Hepatocyte (in vitro differentiated cells): ENCODE data around the gene C10orf67.

Experiments used
- EZH2 ChIP-seq: fragments of 200-600 bp; sonication (generic); IDR thresholded peaks from 2 replicates; pipeline ENCODE4 v1.6.1; 2016; ENCODE audit warnings: antibody characterized with exemption, mild to moderate bottlenecking, borderline replicate concordance
- EZH2phosphoT487 ChIP-seq: fragments of 200-600 bp; sonication (generic); IDR thresholded peaks from one replicate; pipeline ENCODE4 v1.6.1; 2018; ENCODE audit warnings: antibody characterized with exemption, mild to moderate bottlenecking, low read depth, moderate library complexity; ENCODE audit not compliant: unreplicated experiment, severe bottlenecking
- TF ChIP-seq, protein P1 (sequence below): fragments of 200-600 bp; sonication (generic); IDR thresholded peaks from 2 replicates; pipeline ENCODE4 v1.5.1; 2016; ENCODE audit warnings: antibody characterized with exemption, mild to moderate bottlenecking; ENCODE audit not compliant: poor library complexity

DNA sequence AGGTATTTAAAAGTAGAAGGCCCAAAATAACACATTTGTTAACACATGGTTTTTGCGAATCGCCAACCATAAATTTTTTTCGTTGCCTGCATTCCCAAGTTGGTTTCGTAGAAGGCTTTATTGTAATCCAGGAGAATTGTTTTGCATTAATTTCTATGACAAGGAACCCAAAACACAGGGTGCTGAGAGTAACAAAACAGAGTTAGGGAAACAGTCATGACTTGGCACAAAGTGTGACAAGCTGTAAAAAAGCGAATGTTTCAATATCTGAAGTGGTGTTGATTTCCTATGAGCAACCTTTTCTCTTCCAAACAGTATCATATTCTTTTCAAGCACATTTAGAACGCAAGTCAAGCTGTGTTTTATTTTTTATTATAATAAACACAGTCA lies 63.6 kb downstream of the C10orf67 start:
- no peak for TF ChIP-seq EZH2
- TF ChIP-seq, protein P1, sequence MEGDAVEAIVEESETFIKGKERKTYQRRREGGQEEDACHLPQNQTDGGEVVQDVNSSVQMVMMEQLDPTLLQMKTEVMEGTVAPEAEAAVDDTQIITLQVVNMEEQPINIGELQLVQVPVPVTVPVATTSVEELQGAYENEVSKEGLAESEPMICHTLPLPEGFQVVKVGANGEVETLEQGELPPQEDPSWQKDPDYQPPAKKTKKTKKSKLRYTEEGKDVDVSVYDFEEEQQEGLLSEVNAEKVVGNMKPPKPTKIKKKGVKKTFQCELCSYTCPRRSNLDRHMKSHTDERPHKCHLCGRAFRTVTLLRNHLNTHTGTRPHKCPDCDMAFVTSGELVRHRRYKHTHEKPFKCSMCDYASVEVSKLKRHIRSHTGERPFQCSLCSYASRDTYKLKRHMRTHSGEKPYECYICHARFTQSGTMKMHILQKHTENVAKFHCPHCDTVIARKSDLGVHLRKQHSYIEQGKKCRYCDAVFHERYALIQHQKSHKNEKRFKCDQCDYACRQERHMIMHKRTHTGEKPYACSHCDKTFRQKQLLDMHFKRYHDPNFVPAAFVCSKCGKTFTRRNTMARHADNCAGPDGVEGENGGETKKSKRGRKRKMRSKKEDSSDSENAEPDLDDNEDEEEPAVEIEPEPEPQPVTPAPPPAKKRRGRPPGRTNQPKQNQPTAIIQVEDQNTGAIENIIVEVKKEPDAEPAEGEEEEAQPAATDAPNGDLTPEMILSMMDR: no peak
- no peak for TF ChIP-seq EZH2phosphoT487
